Liver (tissue), 9 donors: ENCODE results near the gene SGCD. TPM values are rescaled to one million over a fixed set of nuclear protein-coding genes. Genes with fewer than 3 reads are reported as not detected.

Experiments used
- DNase-seq: peaks from one replicate; pipeline ENCODE4 v3.0.0-alpha.2; 2017; ENCODE audit warnings: low spot score
- H3K27ac ChIP-seq, 2 donors: one replicate each; pipeline ENCODE4 v1.7.0; 2013; ENCODE audit warnings: inconsistent platforms in 2 of 2, low read length in 2 of 2, control low read depth in 1 of 2, low read depth in 1 of 2, mild to moderate bottlenecking in 1 of 2
- H3K27me3 ChIP-seq, 4 donors: one replicate each; pipeline versions ENCODE4 v1.6.1 to v1.7.0; 2013; ENCODE audit warnings: low read length in 3 of 4, inconsistent platforms in 1 of 4, mild to moderate bottlenecking in 1 of 4, moderate library complexity in 1 of 4; ENCODE audit not compliant: control insufficient read depth in 4 of 4, insufficient read depth in 4 of 4
- H3K36me3 ChIP-seq, 4 donors: one replicate each; pipeline versions ENCODE4 v1.6.1 to v1.7.0; 2013; ENCODE audit warnings: low read length in 3 of 4, mild to moderate bottlenecking in 3 of 4, low read depth in 1 of 4, moderate library complexity in 1 of 4; ENCODE audit not compliant: control insufficient read depth in 4 of 4, insufficient read depth in 3 of 4
- H3K4me1 ChIP-seq, 4 donors: one replicate each; pipeline versions ENCODE4 v1.6.1 to v1.7.0; 2013; ENCODE audit warnings: low read length in 3 of 4, mild to moderate bottlenecking in 3 of 4, moderate library complexity in 1 of 4; ENCODE audit not compliant: control insufficient read depth in 4 of 4, insufficient read depth in 4 of 4
- H3K4me3 ChIP-seq, 3 donors: one replicate each; pipeline versions ENCODE4 v1.6.1 to v1.7.0; 2013; ENCODE audit warnings: low read length in 3 of 3, control low read depth in 1 of 3, low read depth in 1 of 3, mild to moderate bottlenecking in 1 of 3
- H3K9ac ChIP-seq, 2 donors: one replicate each; pipeline ENCODE4 v1.7.0; 2013; ENCODE audit warnings: low read length in 2 of 2, mild to moderate bottlenecking in 2 of 2, moderate library complexity in 2 of 2, control low read depth in 1 of 2, low read depth in 1 of 2
- H3K9me3 ChIP-seq, 4 donors: one replicate each; pipeline versions ENCODE4 v1.6.1 to v1.7.0; 2013; ENCODE audit warnings: low read length in 3 of 4; ENCODE audit not compliant: control insufficient read depth in 4 of 4
- ATF3 ChIP-seq: IDR thresholded peaks from 2 replicates; pipeline ENCODE4 v1.6.1; 2016; ENCODE audit warnings: antibody characterized with exemption
- EGR1 ChIP-seq, 2 donors: IDR thresholded peaks; 2 replicates each; pipeline ENCODE4 v1.6.1; 2016 to 2018; ENCODE audit warnings: antibody characterized with exemption in 2 of 2, low read depth in 2 of 2
- FOXA1 ChIP-seq: IDR thresholded peaks from 2 replicates; pipeline ENCODE4 v1.6.1; 2016; ENCODE audit warnings: antibody characterized with exemption
- FOXA2 ChIP-seq: IDR thresholded peaks from 2 replicates; pipeline ENCODE4 v1.6.1; 2016; ENCODE audit warnings: antibody characterized with exemption
- GABPA ChIP-seq, 2 donors: IDR thresholded peaks in 1 of 2; conservative IDR thresholded peaks in 1 of 2; 2 replicates each; pipeline ENCODE4 v1.6.1; 2016; ENCODE audit warnings: antibody characterized with exemption in 2 of 2, mild to moderate bottlenecking in 1 of 2, moderate library complexity in 1 of 2
- HNF4A ChIP-seq, 2 donors: conservative IDR thresholded peaks; 2 replicates each; pipeline ENCODE4 v1.6.1; 2016; ENCODE audit warnings: antibody characterized with exemption in 2 of 2, mild to moderate bottlenecking in 2 of 2
- HNF4G ChIP-seq: IDR thresholded peaks from 2 replicates; pipeline ENCODE4 v1.6.1; 2016; ENCODE audit warnings: antibody characterized with exemption
- NR2F2 ChIP-seq: IDR thresholded peaks from 2 replicates; pipeline ENCODE4 v1.6.1; 2016; ENCODE audit warnings: antibody characterized with exemption
- RAD21 ChIP-seq, 2 donors: IDR thresholded peaks; 2 replicates each; pipeline ENCODE4 v1.6.1; 2016; ENCODE audit warnings: antibody characterized with exemption in 2 of 2, mild to moderate bottlenecking in 2 of 2
- RXRA ChIP-seq, 2 donors: IDR thresholded peaks; 2 replicates each; pipeline ENCODE4 v1.6.1; 2017 to 2018; ENCODE audit warnings: antibody characterized with exemption in 2 of 2, mild to moderate bottlenecking in 1 of 2
- SP1 ChIP-seq: IDR thresholded peaks from 2 replicates; pipeline ENCODE4 v1.6.1; 2018; ENCODE audit warnings: antibody characterized with exemption, mild to moderate bottlenecking
- TAF1 ChIP-seq: conservative IDR thresholded peaks from 2 replicates; pipeline ENCODE4 v1.6.1; 2016; ENCODE audit warnings: antibody characterized with exemption, mild to moderate bottlenecking
- YY1 ChIP-seq: IDR thresholded peaks from 2 replicates; pipeline ENCODE4 v1.6.1; 2016; ENCODE audit warnings: antibody characterized with exemption, mild to moderate bottlenecking
- ZBTB33 ChIP-seq: IDR thresholded peaks from 2 replicates; pipeline ENCODE4 v1.6.1; 2016; ENCODE audit warnings: antibody characterized with exemption
- WGBS: extraction: QIAGEN DNeasy Blood & Tissue Kit; methylation state at CpG from one replicate; pipeline ENCODE4 v1.1.7; 2013; 5-methylcytosine and 5-hydroxymethylcytosine counted together
- polyA plus RNA-seq, 2 donors: library from polyadenylated mRNA; stranded (reverse) in 1 of 2; unstranded in 1 of 2; fragments of 200-250 nt in 1 of 2; fragments of >200 nt in 1 of 2; fragmentation: Nextera tagmentation in 1 of 2; extraction: Ambion mirVana in 1 of 2; gene quantifications; one replicate each; pipeline versions ENCODE4 v1.2.1 to v1.2.3, GENCODE V29; 2013 to 2015
- total RNA-seq, 2 donors: library from RNA; depleted of rRNA; stranded (reverse); fragments of >200 nt; gene quantifications; one replicate each; pipeline ENCODE4 v1.2.3, GENCODE V29; 2014
- TF ChIP-seq, protein P1 (sequence below): IDR thresholded peaks from 2 replicates; pipeline ENCODE4 v1.6.1; 2016; ENCODE audit warnings: antibody characterized with exemption, mild to moderate bottlenecking
- TF ChIP-seq, protein P2 (sequence below): fragments of 150-350 bp; IDR thresholded peaks from 2 replicates; pipeline ENCODE4 v1.5.1; 2017; ENCODE audit warnings: improper control_type of control experiment, low read depth, low read length; ENCODE audit not compliant: missing input control
- TF ChIP-seq, protein P3 (sequence below): IDR thresholded peaks from 2 replicates; pipeline ENCODE4 v1.6.1; 2016; ENCODE audit warnings: antibody characterized with exemption
- donor health status: healthy.
- donor health status: healthy.
- donor health status: healthy.
- donor health status: healthy.
- donor health status: healthy.

The SGCD gene
- total and polyA plus RNA-seq, 4 donors = 0.35 to 1.7 (median 1.0) TPM

DNA sequence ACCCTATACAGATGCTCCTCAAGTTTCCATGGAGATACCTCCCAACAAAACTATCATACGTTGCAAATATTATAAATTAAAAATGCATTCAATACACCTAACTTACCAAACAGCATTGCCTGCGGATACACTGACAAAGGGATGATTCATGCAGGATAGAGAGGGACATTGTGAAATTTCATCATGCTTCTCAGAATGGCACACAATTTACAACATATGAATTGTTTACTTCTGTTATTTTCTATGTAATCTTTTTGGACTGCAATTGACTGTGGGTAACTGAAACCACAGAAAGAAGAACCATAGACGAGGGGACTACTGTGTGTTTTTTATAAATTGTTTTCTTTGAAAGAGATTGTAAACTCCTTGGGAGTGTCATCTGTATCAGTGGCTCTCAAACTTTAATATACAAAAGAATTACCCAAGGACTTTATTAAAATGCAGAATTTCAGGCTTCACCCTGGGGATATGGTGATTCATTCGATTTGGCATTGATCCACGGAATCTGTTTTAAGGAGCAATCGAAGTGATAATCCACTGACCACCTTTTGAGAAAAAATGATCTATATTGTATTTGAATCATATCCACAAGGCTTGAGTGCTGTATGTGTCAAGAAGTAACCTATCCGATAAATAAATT is 146.4 kb downstream of the SGCD start:
- Histone ChIP-seq H3K9ac (no peak overlapping the region), H3K4me1 (peaks cover 0 to 8% (median 0%) of the 10 kb centered on the region in 4 donors), H3K4me3 (no peak overlapping the region), H3K36me3 (no peaks in the 10 kb centered on the region), H3K9me3 (no peaks in the 10 kb centered on the region), H3K27me3 (no peaks in the 10 kb centered on the region), H3K27ac (no peak overlapping the region)
- TF ChIP-seq NR2F2 (no peak), SP1 (no peak), HNF4G (no peak), FOXA2 (no peak), ZBTB33 (no peak), EGR1 (IDR thresholded peaks at IDR 0.05; ENCODE audit: low read depth in 2 of 2) (no peak), YY1 (no peak), ATF3 (no peak), TAF1 (no peak), RAD21 (IDR thresholded peaks at IDR 0.05) (no peak), RXRA (IDR thresholded peaks at IDR 0.05) (no peak), HNF4A (conservative IDR thresholded peaks at IDR 0.05) (no peak), FOXA1 (no peak), GABPA (IDR thresholded peaks at IDR 0.05 in 1 of 2, conservative IDR thresholded peaks at IDR 0.05 in 1 of 2) (no peak)
- TF ChIP-seq, protein P1, sequence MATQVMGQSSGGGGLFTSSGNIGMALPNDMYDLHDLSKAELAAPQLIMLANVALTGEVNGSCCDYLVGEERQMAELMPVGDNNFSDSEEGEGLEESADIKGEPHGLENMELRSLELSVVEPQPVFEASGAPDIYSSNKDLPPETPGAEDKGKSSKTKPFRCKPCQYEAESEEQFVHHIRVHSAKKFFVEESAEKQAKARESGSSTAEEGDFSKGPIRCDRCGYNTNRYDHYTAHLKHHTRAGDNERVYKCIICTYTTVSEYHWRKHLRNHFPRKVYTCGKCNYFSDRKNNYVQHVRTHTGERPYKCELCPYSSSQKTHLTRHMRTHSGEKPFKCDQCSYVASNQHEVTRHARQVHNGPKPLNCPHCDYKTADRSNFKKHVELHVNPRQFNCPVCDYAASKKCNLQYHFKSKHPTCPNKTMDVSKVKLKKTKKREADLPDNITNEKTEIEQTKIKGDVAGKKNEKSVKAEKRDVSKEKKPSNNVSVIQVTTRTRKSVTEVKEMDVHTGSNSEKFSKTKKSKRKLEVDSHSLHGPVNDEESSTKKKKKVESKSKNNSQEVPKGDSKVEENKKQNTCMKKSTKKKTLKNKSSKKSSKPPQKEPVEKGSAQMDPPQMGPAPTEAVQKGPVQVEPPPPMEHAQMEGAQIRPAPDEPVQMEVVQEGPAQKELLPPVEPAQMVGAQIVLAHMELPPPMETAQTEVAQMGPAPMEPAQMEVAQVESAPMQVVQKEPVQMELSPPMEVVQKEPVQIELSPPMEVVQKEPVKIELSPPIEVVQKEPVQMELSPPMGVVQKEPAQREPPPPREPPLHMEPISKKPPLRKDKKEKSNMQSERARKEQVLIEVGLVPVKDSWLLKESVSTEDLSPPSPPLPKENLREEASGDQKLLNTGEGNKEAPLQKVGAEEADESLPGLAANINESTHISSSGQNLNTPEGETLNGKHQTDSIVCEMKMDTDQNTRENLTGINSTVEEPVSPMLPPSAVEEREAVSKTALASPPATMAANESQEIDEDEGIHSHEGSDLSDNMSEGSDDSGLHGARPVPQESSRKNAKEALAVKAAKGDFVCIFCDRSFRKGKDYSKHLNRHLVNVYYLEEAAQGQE = no peak
- TF ChIP-seq, protein P2, sequence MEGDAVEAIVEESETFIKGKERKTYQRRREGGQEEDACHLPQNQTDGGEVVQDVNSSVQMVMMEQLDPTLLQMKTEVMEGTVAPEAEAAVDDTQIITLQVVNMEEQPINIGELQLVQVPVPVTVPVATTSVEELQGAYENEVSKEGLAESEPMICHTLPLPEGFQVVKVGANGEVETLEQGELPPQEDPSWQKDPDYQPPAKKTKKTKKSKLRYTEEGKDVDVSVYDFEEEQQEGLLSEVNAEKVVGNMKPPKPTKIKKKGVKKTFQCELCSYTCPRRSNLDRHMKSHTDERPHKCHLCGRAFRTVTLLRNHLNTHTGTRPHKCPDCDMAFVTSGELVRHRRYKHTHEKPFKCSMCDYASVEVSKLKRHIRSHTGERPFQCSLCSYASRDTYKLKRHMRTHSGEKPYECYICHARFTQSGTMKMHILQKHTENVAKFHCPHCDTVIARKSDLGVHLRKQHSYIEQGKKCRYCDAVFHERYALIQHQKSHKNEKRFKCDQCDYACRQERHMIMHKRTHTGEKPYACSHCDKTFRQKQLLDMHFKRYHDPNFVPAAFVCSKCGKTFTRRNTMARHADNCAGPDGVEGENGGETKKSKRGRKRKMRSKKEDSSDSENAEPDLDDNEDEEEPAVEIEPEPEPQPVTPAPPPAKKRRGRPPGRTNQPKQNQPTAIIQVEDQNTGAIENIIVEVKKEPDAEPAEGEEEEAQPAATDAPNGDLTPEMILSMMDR = no peak
- TF ChIP-seq, protein P3, sequence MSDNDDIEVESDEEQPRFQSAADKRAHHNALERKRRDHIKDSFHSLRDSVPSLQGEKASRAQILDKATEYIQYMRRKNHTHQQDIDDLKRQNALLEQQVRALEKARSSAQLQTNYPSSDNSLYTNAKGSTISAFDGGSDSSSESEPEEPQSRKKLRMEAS = no peak
- WGBS = 71% methylated on average over 7 of the region's 7 CpGs
- no peak for DNase-seq
